ENCODE results near the gene SLC41A2.

The SLC41A2 gene

DNA sequence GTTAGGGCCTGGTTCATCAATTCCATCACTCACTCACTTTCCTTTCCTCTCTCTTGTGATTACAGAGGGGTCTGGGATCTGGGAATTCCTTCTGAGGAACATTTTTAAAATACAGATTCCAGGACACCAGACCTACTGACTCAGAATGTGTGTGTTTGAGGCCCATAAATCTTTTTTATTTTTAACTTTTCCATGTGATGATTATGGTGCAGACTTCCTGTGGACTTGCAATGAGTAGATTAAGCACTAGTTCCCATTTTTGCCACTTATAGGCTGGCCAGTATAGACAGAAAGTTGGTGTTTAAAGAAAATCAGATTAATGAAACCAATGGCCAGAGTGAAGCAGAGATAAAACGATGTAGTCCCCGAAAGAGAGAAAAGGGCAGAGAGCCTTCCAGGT is 28.1 kb downstream of the SLC41A2 start:
- DNase-seq: no peak

DNA sequence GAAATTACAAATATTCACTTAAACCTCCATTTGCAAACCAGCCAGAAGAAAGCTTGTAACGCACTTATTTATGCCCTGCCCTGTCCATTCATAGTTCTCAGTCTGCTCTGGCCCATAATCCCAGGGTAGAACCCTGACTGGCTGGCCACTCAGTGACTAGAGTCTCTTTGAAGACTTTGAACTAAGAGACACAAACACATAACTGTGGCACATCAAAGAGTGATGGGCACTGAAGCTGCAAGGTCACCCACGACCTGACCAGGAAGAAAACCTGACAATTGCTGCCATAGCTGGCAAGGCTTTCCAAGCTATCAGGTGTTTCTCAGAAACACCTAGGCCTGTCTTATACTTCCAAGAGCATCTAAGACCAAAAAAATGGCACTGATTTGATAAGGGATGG is 28.7 kb downstream of the SLC41A2 start:
- no peak for DNase-seq

DNA sequence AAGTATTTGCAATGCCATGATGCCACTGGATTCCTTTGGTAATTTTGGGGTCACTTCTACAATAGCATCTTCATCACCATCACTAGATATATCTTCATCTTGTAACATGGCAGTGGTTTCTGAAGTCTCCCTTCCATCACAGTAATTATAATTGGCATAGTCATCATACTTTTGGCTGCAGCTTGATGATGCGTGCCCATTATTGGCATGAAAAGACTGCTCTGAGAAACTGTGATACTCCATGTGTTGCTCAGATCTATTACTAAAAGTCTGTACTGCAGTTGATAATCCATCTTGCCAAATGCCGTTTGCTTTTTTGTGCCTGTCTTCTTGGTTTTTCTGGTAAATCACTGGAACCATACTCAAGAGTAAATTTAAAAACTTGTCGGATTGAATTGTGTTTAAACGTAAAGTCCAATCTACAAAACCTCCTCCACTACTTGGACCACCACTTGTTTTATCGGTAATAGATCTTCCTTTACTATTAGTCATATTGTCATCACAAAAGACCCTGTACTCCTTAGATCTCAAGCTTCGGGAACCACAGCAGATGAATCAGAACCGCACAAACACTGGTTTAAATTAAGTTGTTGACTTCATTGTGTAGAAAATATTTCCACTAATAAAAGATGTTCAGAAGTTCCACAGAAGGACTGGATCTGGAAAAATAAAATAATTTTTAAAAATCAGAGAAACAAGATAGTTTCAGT is 29.9 kb downstream of the SLC41A2 start:
- DNase-seq: no peak

DNA sequence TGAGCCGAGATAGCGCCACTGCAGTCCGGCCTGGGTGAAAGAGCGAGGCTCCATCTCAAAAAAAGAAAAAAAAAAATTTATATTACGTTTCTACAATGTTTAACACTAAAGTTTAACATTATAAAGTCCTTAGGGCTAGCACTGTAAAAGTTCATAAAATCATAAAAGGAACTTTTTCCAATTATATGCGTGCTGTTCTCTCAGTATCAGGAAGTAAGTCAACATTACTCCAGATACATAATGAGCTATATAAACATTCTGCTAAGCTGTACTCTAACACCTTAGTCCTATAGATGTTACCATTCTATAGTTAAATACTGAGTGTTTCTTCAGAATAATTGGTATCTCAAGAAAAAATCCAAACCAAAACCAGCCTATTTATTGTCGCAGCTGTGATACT is 32.6 kb downstream of the SLC41A2 start:
- no peak for DNase-seq

DNA sequence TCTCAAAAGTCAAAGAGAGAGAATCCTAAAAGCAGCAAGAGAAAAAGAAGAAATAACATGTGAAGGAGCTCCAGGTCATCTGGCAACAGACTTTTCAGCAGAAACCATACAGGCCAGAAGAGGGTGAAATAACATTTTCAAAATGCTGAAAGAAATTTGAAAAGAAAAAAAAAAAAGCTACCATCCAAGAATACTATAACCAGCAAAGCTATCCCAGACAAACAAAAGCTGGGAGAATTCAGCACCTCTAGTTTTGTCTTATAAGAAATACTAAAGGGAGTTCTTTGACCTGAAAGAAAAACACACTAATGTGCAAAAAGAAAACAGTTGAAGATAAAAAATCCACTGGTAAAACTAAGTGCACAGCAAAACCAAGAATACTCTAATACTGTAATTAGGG is 36.8 kb downstream of the SLC41A2 start:
- DNase-seq: no peak

DNA sequence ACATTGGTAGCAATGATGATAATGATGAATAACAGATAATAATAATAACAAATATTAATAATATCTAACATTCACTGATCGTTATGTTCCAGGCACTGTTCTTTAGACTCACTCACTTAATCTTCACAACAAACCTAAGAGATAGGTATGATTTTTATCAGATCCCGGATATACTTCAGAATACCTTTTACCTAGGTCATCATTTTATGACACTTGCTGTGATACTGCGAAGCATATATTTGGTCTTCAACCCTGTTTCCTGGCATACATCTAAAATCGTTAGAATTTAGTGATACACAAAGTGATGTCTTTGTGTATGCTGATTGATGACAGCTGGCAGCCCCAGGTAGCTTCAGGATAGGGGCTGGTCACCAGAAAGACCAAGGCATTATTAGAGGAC is 46.1 kb downstream of the SLC41A2 start:
- no peak for DNase-seq

DNA sequence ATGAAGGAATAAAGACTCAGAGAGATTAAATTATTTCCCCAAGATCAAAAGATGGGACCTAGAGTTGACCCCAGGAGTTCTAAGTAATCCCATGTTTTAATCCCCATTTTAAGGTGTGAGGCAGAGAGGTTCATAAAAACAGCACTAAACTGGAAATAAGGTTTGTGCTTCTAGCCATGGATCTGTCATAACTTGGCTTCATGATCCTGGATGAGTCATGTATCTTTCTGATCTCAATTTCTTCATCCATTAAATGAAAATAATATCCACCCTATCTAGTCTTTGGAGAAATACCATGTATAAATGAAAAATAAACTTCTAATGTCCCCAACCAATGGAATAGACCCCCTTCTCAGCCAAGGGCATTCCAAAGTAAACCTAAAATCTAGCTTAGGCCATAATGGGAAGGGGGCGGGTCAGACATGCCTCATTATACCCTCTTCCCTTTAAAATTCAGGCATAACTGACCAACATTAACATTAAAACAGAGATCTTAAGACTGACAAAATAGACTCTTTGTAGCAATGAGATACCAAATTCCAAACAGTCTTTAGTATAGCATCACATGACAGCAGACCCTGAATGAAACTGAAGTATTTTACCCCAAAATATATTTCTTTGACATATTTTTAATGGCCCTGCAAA is 47.8 kb downstream of the SLC41A2 start:
- no peak for DNase-seq

DNA sequence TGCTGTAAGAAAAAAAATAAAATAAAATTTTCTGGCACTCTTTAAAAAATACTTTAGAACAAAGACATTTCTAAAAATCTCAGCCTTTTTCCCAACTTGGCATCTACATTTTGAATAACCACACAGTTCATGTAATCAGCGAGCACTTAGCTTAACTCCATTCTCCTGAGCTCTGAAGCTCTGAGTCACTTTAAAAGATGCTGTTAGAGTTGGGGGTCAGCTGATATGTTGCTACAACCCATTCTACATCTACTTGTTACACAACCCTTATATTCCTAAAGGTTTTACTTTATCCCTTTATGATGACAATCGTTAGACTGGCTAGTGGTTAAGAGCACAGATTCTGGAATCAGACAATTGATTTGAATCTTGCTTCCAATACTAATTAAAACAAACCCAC is 48.3 kb downstream of the SLC41A2 start:
- no peak for DNase-seq
